Subcutaneous abdominal adipose tissue (tissue), 5 donors: ENCODE measurements around the gene GATA2.

Source experiments
- H3K27ac ChIP-seq: one replicate; pipeline ENCODE4 v1.7.0; 2013; ENCODE audit warnings: low read depth, mild to moderate bottlenecking, inconsistent platforms, low read length, moderate library complexity
- H3K27me3 ChIP-seq, 5 donors: one replicate each; pipeline ENCODE4 v1.7.0; 2013; ENCODE audit warnings: low read length in 5 of 5, inconsistent platforms in 1 of 5; ENCODE audit not compliant: control insufficient read depth in 5 of 5, insufficient read depth in 4 of 5
- H3K36me3 ChIP-seq, 5 donors: one replicate each; pipeline ENCODE4 v1.7.0; 2013; ENCODE audit warnings: low read length in 5 of 5; ENCODE audit not compliant: control insufficient read depth in 5 of 5, insufficient read depth in 5 of 5
- H3K4me1 ChIP-seq, 5 donors: one replicate each; pipeline ENCODE4 v1.7.0; 2013; ENCODE audit warnings: low read length in 5 of 5, mild to moderate bottlenecking in 3 of 5, moderate library complexity in 1 of 5; ENCODE audit not compliant: control insufficient read depth in 5 of 5, insufficient read depth in 5 of 5
- H3K4me3 ChIP-seq, 5 donors: one replicate each; pipeline ENCODE4 v1.7.0; 2013; ENCODE audit warnings: low read length in 5 of 5, low read depth in 1 of 5
- H3K9ac ChIP-seq, 5 donors: one replicate each; pipeline ENCODE4 v1.7.0; 2013; ENCODE audit warnings: low read length in 5 of 5, mild to moderate bottlenecking in 4 of 5, moderate library complexity in 3 of 5
- H3K9me3 ChIP-seq, 5 donors: one replicate each; pipeline ENCODE4 v1.7.0; 2013; ENCODE audit warnings: low read length in 5 of 5; ENCODE audit not compliant: control insufficient read depth in 5 of 5
- donor health status: healthy.
- donor health status: healthy.
- donor health status: healthy.
- donor health status: healthy.
- donor health status: healthy.

Gene GATA2

DNA sequence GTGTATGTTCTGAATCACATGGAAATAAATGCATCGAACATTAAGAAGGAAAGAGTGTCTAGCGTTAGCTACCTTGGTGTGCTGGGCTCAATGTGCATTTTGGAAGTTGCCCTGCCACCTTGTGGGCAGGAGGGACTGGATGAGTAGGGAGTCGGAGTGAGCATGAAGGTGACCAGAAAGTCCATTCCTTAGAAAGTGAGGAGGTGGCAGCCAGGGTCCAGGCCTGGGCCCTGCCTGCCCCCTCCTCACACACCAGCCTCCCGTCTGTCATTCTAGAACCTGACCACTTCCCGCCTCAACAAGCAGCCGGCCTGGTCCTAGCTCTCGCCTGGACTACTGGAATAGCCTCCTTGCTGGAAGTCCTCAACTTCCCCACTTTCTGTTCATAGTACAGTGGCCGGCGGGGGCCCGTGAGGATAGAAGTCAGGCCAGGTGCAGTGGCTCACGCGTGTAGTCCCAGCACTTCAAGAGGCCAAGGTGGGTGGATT is 10.2 kb upstream of the GATA2 start:
- peaks cover 0 to 6% (median 5%) of the 10 kb centered on the region in 5 donors for H3K9me3 ChIP-seq
- H3K36me3 ChIP-seq, result no peaks in the 10 kb centered on the region
- H3K4me3 ChIP-seq, result no peak overlapping the region
- peaks cover 6 to 35% (median 27%) of the 10 kb centered on the region in 5 donors for H3K27me3 ChIP-seq
- H3K9ac ChIP-seq, result no peak overlapping the region
- no peak overlapping the region for H3K27ac ChIP-seq
- H3K4me1 ChIP-seq, result peaks cover 0 to 2% (median under 1%) of the 10 kb centered on the region in 5 donors

DNA sequence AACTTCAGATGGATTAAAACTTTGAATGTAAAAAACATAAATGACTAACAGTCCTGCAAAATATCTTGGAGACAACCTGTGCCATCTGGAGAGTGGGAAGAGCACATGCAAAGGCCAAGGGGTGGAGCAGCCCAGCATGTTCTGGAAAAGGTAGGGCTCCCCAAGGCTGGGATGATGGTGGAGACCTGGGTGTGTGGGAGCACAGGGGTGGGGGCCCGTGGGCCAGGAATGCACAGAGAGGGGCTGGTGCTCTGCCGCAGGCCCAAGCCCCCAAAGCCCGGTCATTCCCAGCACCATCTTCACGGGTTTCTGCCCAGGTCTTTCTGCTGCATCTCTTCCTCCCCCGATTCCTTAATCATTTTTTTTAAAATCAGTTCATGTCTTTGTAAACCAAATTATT is 9.7 kb upstream of the GATA2 start:
- Histone ChIP-seq H3K27ac (no peak overlapping the region), H3K9ac (no peak overlapping the region), H3K4me3 (no peak overlapping the region), H3K36me3 (no peaks in the 10 kb centered on the region), H3K27me3 (peaks cover 6 to 36% (median 27%) of the 10 kb centered on the region in 5 donors), H3K9me3 (peaks cover 0 to 6% (median 5%) of the 10 kb centered on the region in 5 donors), H3K4me1 (peaks cover 0 to 6% (median 5%) of the 10 kb centered on the region in 5 donors)

DNA sequence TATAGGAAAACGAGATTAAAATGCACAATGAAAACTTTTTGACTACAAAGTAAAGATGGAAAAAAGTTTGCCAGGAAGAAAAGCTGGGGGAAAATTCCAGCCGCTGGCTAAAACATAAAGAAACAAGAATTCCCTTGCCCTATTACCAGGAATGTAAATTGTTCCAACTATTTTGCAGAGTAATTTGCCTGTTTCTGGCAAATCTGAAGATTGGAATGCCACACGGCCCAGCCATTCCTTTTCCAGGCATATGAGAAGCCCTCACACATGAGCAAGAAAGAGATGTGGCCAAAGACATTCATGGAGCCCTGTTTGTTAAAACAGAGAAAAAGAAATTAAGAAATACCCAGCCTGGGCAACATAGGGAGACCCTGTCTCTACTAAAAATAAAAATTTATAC is 8.4 kb upstream of the GATA2 start:
- Histone ChIP-seq H3K4me1 (peaks cover 0 to 17% (median 15%) of the 10 kb centered on the region in 5 donors), H3K9me3 (peaks cover 0 to 6% (median 5%) of the 10 kb centered on the region in 5 donors), H3K4me3 (no peak overlapping the region), H3K27me3 (peaks cover 13 to 45% (median 35%) of the 10 kb centered on the region in 5 donors), H3K36me3 (peaks cover 0 to 2% (median 0%) of the 10 kb centered on the region in 5 donors), H3K27ac (no peak overlapping the region), H3K9ac (no peak overlapping the region)

- H3K4me3 ChIP-seq, result no peak overlapping the region
- H3K27ac ChIP-seq, result no peak overlapping the region
- H3K9me3 ChIP-seq, result peaks cover 0 to under 1% (median 0%) of the 10 kb centered on the region in 5 donors
- H3K9ac ChIP-seq, result no peak overlapping the region
- peaks cover 0 to 18% (median 15%) of the 10 kb centered on the region in 5 donors for H3K4me1 ChIP-seq
- H3K27me3 ChIP-seq, result peaks cover 13 to 41% (median 31%) of the 10 kb centered on the region in 5 donors
- H3K36me3 ChIP-seq, result peaks cover 0 to 2% (median 0%) of the 10 kb centered on the region in 5 donors
Observed at GRCh38 chr3:128500556-128500955, 7.6 kb upstream of the GATA2 start.

GRCh38 chr3:128499724-128500275 is 6.8 kb upstream of the GATA2 start:
- peaks cover 13 to 41% (median 37%) of the 10 kb centered on the region in 5 donors for H3K27me3 ChIP-seq
- H3K4me1 ChIP-seq, result peaks cover 0 to 18% (median 15%) of the 10 kb centered on the region in 5 donors
- H3K9me3 ChIP-seq, result no peaks in the 10 kb centered on the region
- H3K27ac ChIP-seq, result no peak overlapping the region
- no peak overlapping the region for H3K9ac ChIP-seq
- H3K36me3 ChIP-seq, result peaks cover 0 to 2% (median 0%) of the 10 kb centered on the region in 5 donors
- H3K4me3 ChIP-seq, result no peak overlapping the region

- no peak overlapping the region for H3K9ac ChIP-seq
- no peak overlapping the region for H3K4me3 ChIP-seq
- no peak overlapping the region for H3K27ac ChIP-seq
- H3K9me3 ChIP-seq, result no peaks in the 10 kb centered on the region
- peaks cover 19 to 47% (median 39%) of the 10 kb centered on the region in 5 donors for H3K27me3 ChIP-seq
- peaks cover 0 to 22% (median 18%) of the 10 kb centered on the region in 5 donors for H3K4me1 ChIP-seq
- H3K36me3 ChIP-seq, result peaks cover 0 to 2% (median 0%) of the 10 kb centered on the region in 5 donors
Observed at GRCh38 chr3:128498901-128499530, 6.0 kb upstream of the GATA2 start.

DNA sequence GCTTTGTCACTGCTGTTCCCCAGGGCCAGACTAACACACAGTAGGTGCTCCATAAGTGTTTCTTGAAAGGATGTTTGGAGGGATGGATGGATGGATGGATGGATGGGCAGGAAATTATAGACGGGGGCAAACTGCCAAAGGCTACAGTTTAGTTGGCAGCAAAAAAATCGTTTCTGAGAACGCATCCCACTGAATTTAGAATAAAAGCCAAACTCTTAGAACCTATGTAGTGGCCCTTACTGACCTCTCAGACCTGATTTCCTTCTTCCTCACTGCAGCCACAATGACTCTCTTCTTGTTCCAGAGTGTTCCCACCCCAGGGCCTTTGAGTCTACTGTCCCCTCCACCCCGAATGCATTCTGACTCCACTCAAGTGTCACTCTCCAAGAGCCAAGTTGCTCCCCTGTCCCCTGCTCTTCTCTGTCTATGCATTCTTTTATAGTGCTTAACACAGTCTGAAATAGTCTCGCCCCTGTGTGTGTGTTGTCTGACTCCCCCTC is 5.2 kb upstream of the GATA2 start:
- Histone ChIP-seq H3K27me3 (peaks cover 27 to 56% (median 48%) of the 10 kb centered on the region in 5 donors), H3K27ac (no peak overlapping the region), H3K4me3 (peak overlapping the region in 3 of 5 donors; percentile 20 to 26 (median 22)), H3K4me1 (peaks cover 0 to 31% (median 20%) of the 10 kb centered on the region in 5 donors), H3K36me3 (peaks cover 0 to 2% (median 0%) of the 10 kb centered on the region in 5 donors), H3K9ac (no peak overlapping the region), H3K9me3 (no peaks in the 10 kb centered on the region)

- Histone ChIP-seq H3K27me3 (peaks cover 28 to 57% (median 45%) of the 10 kb centered on the region in 5 donors), H3K4me1 (peaks cover 0 to 36% (median 23%) of the 10 kb centered on the region in 5 donors), H3K27ac (no peak overlapping the region), H3K9me3 (no peaks in the 10 kb centered on the region), H3K36me3 (peaks cover 0 to 2% (median 0%) of the 10 kb centered on the region in 5 donors), H3K9ac (no peak overlapping the region), H3K4me3 (peak overlapping the region in 4 of 5 donors; percentile 47 to 65 (median 58))
Observed at GRCh38 chr3:128497305-128498126, 4.5 kb upstream of the GATA2 start.

DNA sequence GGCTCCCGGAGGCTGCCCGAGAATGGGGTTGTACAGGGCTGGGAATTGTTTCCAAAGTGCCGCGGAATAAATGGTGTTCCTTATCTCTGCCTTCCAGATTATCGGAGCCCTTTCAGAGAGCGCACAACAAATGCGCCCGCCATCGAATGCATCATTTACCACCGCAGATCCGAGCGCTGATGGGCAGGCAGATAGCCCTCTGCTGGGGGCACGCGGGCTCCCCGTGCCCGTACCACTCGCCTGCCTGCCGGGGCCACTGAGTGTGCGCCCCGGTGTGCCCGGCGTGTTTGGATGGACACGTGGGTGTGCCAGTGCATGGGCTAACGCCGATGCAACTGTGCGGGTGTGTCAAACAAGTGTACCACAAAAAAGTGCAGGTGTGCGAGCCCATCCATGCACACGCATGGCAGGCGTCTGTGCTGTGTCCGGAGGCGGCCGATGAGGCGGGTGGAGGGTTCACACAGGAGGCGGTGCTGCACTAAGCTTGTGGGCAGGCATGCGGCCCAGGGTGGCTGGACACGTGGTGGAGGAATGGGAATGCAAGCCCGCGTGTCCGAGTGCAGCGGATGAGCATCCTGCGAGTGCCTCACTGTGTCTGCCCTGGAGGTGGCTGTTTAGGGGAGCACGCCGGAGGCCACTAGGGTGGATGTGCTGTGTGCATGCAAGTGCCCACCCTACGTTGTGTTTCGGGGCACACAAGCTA is 3.8 kb upstream of the GATA2 start:
- Histone ChIP-seq H3K36me3 (peaks cover 0 to 2% (median 0%) of the 10 kb centered on the region in 5 donors), H3K9me3 (no peaks in the 10 kb centered on the region), H3K4me1 (peaks cover 0 to 43% (median 23%) of the 10 kb centered on the region in 5 donors), H3K4me3 (peak overlapping the region in 3 of 5 donors; percentile 47 to 65 (median 56)), H3K9ac (no peak overlapping the region), H3K27me3 (peaks cover 33 to 62% (median 48%) of the 10 kb centered on the region in 5 donors), H3K27ac (no peak overlapping the region)
